ENCODE measurements around the gene NOL9.

DNA sequence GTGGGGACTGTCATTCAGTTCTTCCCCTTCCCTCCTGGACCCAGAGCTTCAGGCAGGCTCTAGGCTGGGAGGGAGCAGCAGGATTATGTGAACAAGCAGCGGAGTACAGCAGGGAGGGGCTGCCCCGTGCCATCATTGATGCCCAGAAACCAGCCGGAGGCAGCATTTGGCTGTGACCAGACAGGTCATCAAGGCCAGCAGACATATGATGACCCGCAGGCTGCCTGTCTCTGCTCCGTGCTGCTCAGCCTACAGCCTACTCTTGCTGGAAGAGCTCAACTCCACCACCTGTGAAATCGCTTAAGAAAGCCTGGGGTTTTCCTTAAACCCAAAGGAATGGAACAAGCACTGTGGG lies 43.4 kb upstream of the NOL9 start:
- TF ChIP-seq POLR2A (IDR thresholded peaks at IDR 0.05) = no peak
- TF ChIP-seq CTCF (IDR thresholded peaks at IDR 0.05) = no peak

Data from tibial nerve (tissue), 3 donors.